ENCODE measurements around the gene SRSF10. TPM values are rescaled to one million over a fixed set of nuclear protein-coding genes. Genes with fewer than 3 reads are reported as not detected.

SRSF10 gene
- total RNA-seq, 1 donor from 2014 or later, result 192 TPM

GRCh38 chr1:23930861-23931490 lies 49.2 kb downstream of the SRSF10 start:
- ChIA-PET CTCF (interaction anchor here (0.6 to 2.5 kb wide), 10 partner anchors 11 to 462 kb away, joined by 3 to 16 read pairs (median 5); partner anchors contain the start of gene CNR2), POLR2A (interaction anchor here (0.5 to 5.1 kb wide), 16 partner anchors 11 to 153 kb away, joined by 3 to 54 read pairs (median 8); partner anchors contain the start of genes CNR2, HMGCL, PITHD1 and PNRC2)
- Mint-ChIP-seq H3K9me3 (no peaks in the 10 kb centered on the region), H3K27me3 (no peaks in the 10 kb centered on the region), H3K4me1 (peaks cover 43% of the 10 kb centered on the region), H3K4me3 (peak overlapping the region; percentile 76), H3K36me3 (ENCODE audit: low read depth) (no peaks in the 10 kb centered on the region), H3K27ac (peak overlapping the region; percentile 91)
- ATAC-seq (ENCODE audit: low read depth) (peak; percentile 86), DNase-seq (no peak)
- no peak for TF ChIP-seq CTCF (IDR thresholded peaks at IDR 0.05)
- intact Hi-C loops (cut with micrococcal nuclease), result loop anchor here (1.0 kb wide), 2 partner anchors 15 to 28 kb away; partner anchors contain the start of gene PNRC2

GRCh38 chr1:23930270-23930669 lies 49.9 kb downstream of the SRSF10 start:
- CTCF ChIA-PET, result interaction anchor here (0.6 to 2.5 kb wide), 8 partner anchors 10 to 461 kb away, joined by 3 to 16 read pairs (median 6); no protein-coding TSS in a partner anchor
- no peak for ATAC-seq (ENCODE audit: low read depth)
- TF ChIP-seq CTCF (IDR thresholded peaks at IDR 0.05), result no peak
- Mint-ChIP-seq H3K36me3 (ENCODE audit: low read depth) (no peaks in the 10 kb centered on the region), H3K4me1 (peaks cover 43% of the 10 kb centered on the region), H3K9me3 (no peaks in the 10 kb centered on the region), H3K4me3 (peak overlapping the region; percentile 76), H3K27ac (peak overlapping the region; percentile 91), H3K27me3 (no peaks in the 10 kb centered on the region)
- POLR2A ChIA-PET, result interaction anchor here (0.6 to 5.1 kb wide), 11 partner anchors 10 to 120 kb away, joined by 4 to 54 read pairs (median 10); partner anchors contain the start of genes CNR2 and PNRC2
- intact Hi-C loops (cut with micrococcal nuclease), result no loop called here
- no peak for DNase-seq

- DNase-seq, result no peak
- no peak for ATAC-seq (ENCODE audit: low read depth)
- CTCF ChIA-PET, result interaction anchor here (0.8 to 2.0 kb wide), 2 partner anchors 12 to 119 kb away, joined by 4 to 7 read pairs; no protein-coding TSS in a partner anchor
- no peak overlapping the region for H3K27ac Mint-ChIP-seq
- H3K4me3 Mint-ChIP-seq, result no peak overlapping the region
- POLR2A ChIA-PET, result interaction anchor here (0.5 to 5.1 kb wide), 6 partner anchors 9 to 208 kb away, joined by 3 to 54 read pairs (median 5); partner anchors contain the start of gene PNRC2
- intact Hi-C loops (cut with micrococcal nuclease), result no loop called here
- H3K36me3 Mint-ChIP-seq (ENCODE audit: low read depth), result no peaks in the 10 kb centered on the region
- H3K27me3 Mint-ChIP-seq, result no peaks in the 10 kb centered on the region
- no peaks in the 10 kb centered on the region for H3K9me3 Mint-ChIP-seq
- peaks cover 41% of the 10 kb centered on the region for H3K4me1 Mint-ChIP-seq
- TF ChIP-seq CTCF (IDR thresholded peaks at IDR 0.05), result no peak
Measured at GRCh38 chr1:23928789-23929188, 51.3 kb downstream of the SRSF10 start.

- H3K9me3 Mint-ChIP-seq, result no peaks in the 10 kb centered on the region
- no peak for ATAC-seq (ENCODE audit: low read depth)
- intact Hi-C loops (cut with micrococcal nuclease), result no loop called here
- no peak for TF ChIP-seq CTCF (IDR thresholded peaks at IDR 0.05)
- no peaks in the 10 kb centered on the region for H3K36me3 Mint-ChIP-seq (ENCODE audit: low read depth)
- peaks cover 25% of the 10 kb centered on the region for H3K4me1 Mint-ChIP-seq
- ChIA-PET CTCF (interaction anchor here (2.0 kb wide), 1 partner anchor 10 kb away, joined by 7 read pairs; no protein-coding TSS in a partner anchor), POLR2A (interaction anchor here (0.6 to 0.7 kb wide), 2 partner anchors 77 to 115 kb away, joined by 3 to 8 read pairs; no protein-coding TSS in a partner anchor)
- no peak overlapping the region for H3K4me3 Mint-ChIP-seq
- H3K27ac Mint-ChIP-seq, result no peak overlapping the region
- DNase-seq, result no peak
- H3K27me3 Mint-ChIP-seq, result no peaks in the 10 kb centered on the region
Measured at GRCh38 chr1:23927097-23927496, 53.0 kb downstream of the SRSF10 start.

GRCh38 chr1:23925279-23925678 lies 54.8 kb downstream of the SRSF10 start:
- H3K4me3 Mint-ChIP-seq, result no peak overlapping the region
- H3K27me3 Mint-ChIP-seq, result no peaks in the 10 kb centered on the region
- ATAC-seq (ENCODE audit: low read depth) (no peak), DNase-seq (no peak)
- no peaks in the 10 kb centered on the region for H3K9me3 Mint-ChIP-seq
- no peaks in the 10 kb centered on the region for H3K36me3 Mint-ChIP-seq (ENCODE audit: low read depth)
- POLR2A ChIA-PET, result interaction anchor here (0.7 kb wide), 1 partner anchor 31 kb away, joined by 7 read pairs; no protein-coding TSS in a partner anchor
- H3K4me1 Mint-ChIP-seq, result peaks cover 14% of the 10 kb centered on the region
- intact Hi-C loops (cut with micrococcal nuclease), result no loop called here
- H3K27ac Mint-ChIP-seq, result no peak overlapping the region
- CTCF ChIA-PET, result interaction anchor here (0.7 to 1.1 kb wide), 2 partner anchors 9 to 12 kb away, joined by 3 read pairs; partner anchors contain the start of gene CNR2
- TF ChIP-seq CTCF (IDR thresholded peaks at IDR 0.05), result no peak
